Caco-2 (cell line): ENCODE results near the gene IGIP. TPM values are rescaled to one million over a fixed set of nuclear protein-coding genes. Genes with fewer than 3 reads are reported as not detected.

Experiments used
- BruUV-seq: library from RNA; stranded (reverse); fragments of 400-500 nt; replicated peaks from 2 replicates; lab custom pipeline; 2021; lab: Mats Ljungman, UMichigan
- CTCF ChIA-PET: fragments of 300-600 bp; sonication (Branson Sonifier 250); formaldehyde crosslinking; loops from one replicate; lab custom pipeline; 2022; ENCODE audit warnings: antibody characterized with exemption; lab: Charles Lee
- POLR2A ChIA-PET: fragments of 300-600 bp; sonication (Branson Sonifier 250); formaldehyde crosslinking; loops from one replicate; lab custom pipeline; 2022; ENCODE audit warnings: antibody characterized with exemption; lab: Charles Lee
- DNase-seq, 2 experiments: peaks; one replicate each; pipeline versions ENCODE4 v3.0.0 to v3.0.0-alpha.2; 2020 to 2022
- H3K27me3 ChIP-seq: replicated peaks from 2 replicates; pipeline ENCODE4 v1.6.0; 2011; ENCODE audit warnings: low read length; ENCODE audit not compliant: control insufficient read depth, insufficient read depth
- H3K36me3 ChIP-seq: 2 replicates; pipeline ENCODE4 v1.5.1; 2011; ENCODE audit warnings: low read length; ENCODE audit not compliant: control insufficient read depth, insufficient read depth
- H3K4me1 ChIP-seq: fragments of 250-450 bp; sonication (Bioruptor Pico); 2 replicates; pipeline ENCODE4 v1.5.1; 2020; ENCODE audit warnings: mild to moderate bottlenecking
- H3K4me3 ChIP-seq: 2 replicates; pipeline ENCODE4 v1.5.1; 2011; ENCODE audit warnings: low read depth, mild to moderate bottlenecking, control low read depth, low read length
- H3K9me3 ChIP-seq: fragments of 250-450 bp; sonication (Bioruptor Pico); 2 replicates; pipeline ENCODE4 v1.5.1; 2020; ENCODE audit warnings: mild to moderate bottlenecking, moderate library complexity
- H3K27ac Mint-ChIP-seq: one replicate; pipeline ENCODE4 v1.8.0; 2022; ENCODE audit warnings: mixed read lengths; ENCODE audit not compliant: unreplicated experiment
- H3K27me3 Mint-ChIP-seq: one replicate; pipeline ENCODE4 v1.8.0; 2022; ENCODE audit warnings: mixed read lengths; ENCODE audit not compliant: insufficient read depth, unreplicated experiment
- H3K36me3 Mint-ChIP-seq: one replicate; pipeline ENCODE4 v1.8.0; 2022; ENCODE audit warnings: mild to moderate bottlenecking, mixed read lengths; ENCODE audit not compliant: insufficient read depth, unreplicated experiment
- H3K4me1 Mint-ChIP-seq: one replicate; pipeline ENCODE4 v1.8.0; 2022; ENCODE audit warnings: low read depth, mixed read lengths; ENCODE audit not compliant: unreplicated experiment
- H3K4me3 Mint-ChIP-seq: one replicate; pipeline ENCODE4 v1.8.0; 2022; ENCODE audit warnings: mild to moderate bottlenecking, moderate library complexity, mixed read lengths; ENCODE audit not compliant: unreplicated experiment
- H3K9me3 Mint-ChIP-seq: one replicate; pipeline ENCODE4 v1.8.0; 2022; ENCODE audit warnings: mixed read lengths; ENCODE audit not compliant: unreplicated experiment
- CTCF ChIP-seq, 2 experiments: fragments of 200-600 bp in 1 of 2; IDR thresholded peaks; 1 replicate in 1 of 2; 2 replicates in 1 of 2; pipeline versions ENCODE4 v1.5.1 to v1.8.0; 2011 to 2022; ENCODE audit warnings: antibody characterized with exemption in 1 of 2, control low read depth in 1 of 2, inconsistent platforms in 1 of 2, low read depth in 1 of 2, low read length in 1 of 2, mild to moderate bottlenecking in 1 of 2, moderate library complexity in 1 of 2; ENCODE audit not compliant: insufficient read depth in 1 of 2, severe bottlenecking in 1 of 2, unreplicated experiment in 1 of 2
- intact Hi-C: fragments of 100-400 bp; cut with micrococcal nuclease; formaldehyde crosslinking; loops from one replicate; pipeline ENCODE4 v1.10.0; 2022; ENCODE audit not compliant: unreplicated experiment
- total RNA-seq: library from RNA; stranded (reverse); gene quantifications from 2 replicates; pipeline ENCODE4 v1.2.3, GENCODE V29; 2022

Gene IGIP
- total RNA-seq, 1 experiment from 2014 or later = 3.7 TPM

- Mint-ChIP-seq H3K27me3 (no peaks in the 10 kb centered on the region), H3K4me1 (peaks cover 25% of the 10 kb centered on the region), H3K27ac (no peak overlapping the region), H3K4me3 (no peak overlapping the region), H3K9me3 (no peaks in the 10 kb centered on the region), H3K36me3 (peaks cover 18% of the 10 kb centered on the region)
- POLR2A ChIA-PET = interaction anchor here (0.7 kb wide), 1 partner anchor 823 kb away, joined by 4 read pairs; no protein-coding TSS in a partner anchor
- no peaks in the 10 kb centered on the region; the same call in 1 of the 2 replicates for H3K36me3 ChIP-seq
- H3K27me3 ChIP-seq = no peaks in the 10 kb centered on the region
- no peak for TF ChIP-seq CTCF (IDR thresholded peaks at IDR 0.05; ENCODE audit: insufficient read depth in 1 of 2, low read depth in 1 of 2, low read length in 1 of 2, severe bottlenecking in 1 of 2, unreplicated experiment in 1 of 2)
- BruUV-seq = no TSS peak
- intact Hi-C loops = loop anchor here (5.0 kb wide), 1 partner anchor 59 kb away; no protein-coding TSS in a partner anchor
- DNase-seq = no peak
- CTCF ChIA-PET = no interaction called here
- H3K4me1 ChIP-seq = peaks cover 27% of the 10 kb centered on the region; the same call in 1 of the 2 replicates
- H3K4me3 ChIP-seq = no peak overlapping the region
- no peaks in the 10 kb centered on the region for H3K9me3 ChIP-seq
Observed at GRCh38 chr5:140178482-140179116, 52.9 kb downstream of the IGIP start.

Other genes starting within 250 kb of the IGIP start
- gene NRG2, start 82.6 kb upstream of the IGIP start, total RNA-seq = 0.59 TPM in 1 of 2 replicates, not detected in the other
- gene PURA, start 11.8 kb upstream of the IGIP start, total RNA-seq = 14.5 and 15.2 TPM in 2 replicates
- 93.5 and 102 TPM in 2 replicates for gene CYSTM1, start 49.3 kb downstream of the IGIP start, total RNA-seq
- gene PFDN1, start 177.2 kb downstream of the IGIP start, total RNA-seq = 81.1 and 82.3 TPM in 2 replicates
- gene HBEGF, start 220.7 kb downstream of the IGIP start, total RNA-seq = 5.2 and 5.8 TPM in 2 replicates
- 0.11 and 0.35 TPM in 2 replicates for gene SLC4A9, start 234.3 kb downstream of the IGIP start, total RNA-seq